GM21390 (cell line): ENCODE data around the gene SFT2D1.
A peak's percentile ranks its signal among the peaks of the same experiment; 100 is the strongest.

ENCODE experiments used
- ATAC-seq: cut with Tn5 transposase; IDR thresholded peaks from one replicate; pipeline ENCODE4 v1.9.1; 2021; ENCODE audit not compliant: unreplicated experiment

The SFT2D1 gene

DNA sequence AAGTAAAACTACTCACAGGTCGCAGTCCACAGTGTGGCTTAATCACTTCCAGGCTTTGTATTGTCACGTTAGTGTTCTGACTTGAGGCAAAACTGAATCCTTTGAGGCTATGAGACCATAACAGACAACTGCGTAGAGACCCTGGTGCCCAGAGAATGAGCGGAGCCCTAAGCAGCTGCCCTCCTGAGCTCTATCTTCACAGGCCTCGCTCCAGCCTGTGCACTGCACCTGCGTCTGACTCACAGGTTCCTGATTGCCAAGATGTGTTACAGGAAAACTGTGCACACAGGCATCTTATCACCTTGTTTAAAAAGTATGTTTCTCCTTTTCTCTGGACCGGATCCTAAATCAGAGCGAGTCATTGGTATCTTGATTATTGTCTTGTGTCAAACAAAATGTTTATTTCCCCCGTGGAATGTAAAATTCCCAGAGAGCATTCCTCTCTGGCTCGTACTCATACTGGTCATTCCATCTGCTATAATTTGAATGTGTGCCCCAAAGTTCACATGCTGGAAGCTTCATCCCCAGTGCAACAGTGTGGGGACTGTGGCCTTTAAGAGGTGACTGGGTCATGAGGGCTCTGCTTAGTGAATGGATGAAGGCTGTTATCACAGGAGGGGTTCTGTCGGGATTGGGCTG is 59.8 kb downstream of the SFT2D1 start:
- no peak for ATAC-seq

DNA sequence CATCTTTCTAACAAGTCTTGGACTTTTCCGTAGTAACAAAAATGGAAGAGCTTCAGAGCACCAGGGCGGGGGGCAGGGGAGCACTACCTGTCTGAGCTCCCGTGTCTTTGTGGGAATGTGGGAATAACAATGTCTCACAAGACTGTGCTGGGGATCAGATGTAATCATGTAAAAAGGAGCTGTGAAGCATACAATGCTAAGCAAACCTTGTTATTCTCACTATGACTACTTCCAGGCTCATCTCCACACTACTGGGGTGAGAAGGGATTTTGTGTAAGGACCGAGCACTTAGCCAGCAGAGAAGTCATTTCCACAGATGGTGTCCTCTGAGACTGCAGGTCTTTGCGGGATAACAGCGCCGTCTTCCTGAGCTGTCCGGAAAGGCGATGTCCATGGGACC is 61.2 kb downstream of the SFT2D1 start:
- ATAC-seq, result no peak

DNA sequence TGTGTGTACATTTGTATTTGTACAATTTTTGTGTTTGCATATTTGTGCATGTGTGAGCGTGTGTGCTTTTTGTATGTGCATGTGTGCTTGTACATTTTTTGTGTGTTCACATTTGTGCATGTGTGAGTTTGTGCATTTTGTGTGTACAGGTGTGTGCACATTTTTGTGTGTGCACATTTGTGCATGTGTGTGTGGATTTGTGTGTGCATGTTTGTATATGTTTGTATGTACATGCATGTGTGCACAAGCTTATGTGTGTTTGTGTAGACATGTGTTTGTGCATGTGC is 63.0 kb downstream of the SFT2D1 start:
- no peak for ATAC-seq

DNA sequence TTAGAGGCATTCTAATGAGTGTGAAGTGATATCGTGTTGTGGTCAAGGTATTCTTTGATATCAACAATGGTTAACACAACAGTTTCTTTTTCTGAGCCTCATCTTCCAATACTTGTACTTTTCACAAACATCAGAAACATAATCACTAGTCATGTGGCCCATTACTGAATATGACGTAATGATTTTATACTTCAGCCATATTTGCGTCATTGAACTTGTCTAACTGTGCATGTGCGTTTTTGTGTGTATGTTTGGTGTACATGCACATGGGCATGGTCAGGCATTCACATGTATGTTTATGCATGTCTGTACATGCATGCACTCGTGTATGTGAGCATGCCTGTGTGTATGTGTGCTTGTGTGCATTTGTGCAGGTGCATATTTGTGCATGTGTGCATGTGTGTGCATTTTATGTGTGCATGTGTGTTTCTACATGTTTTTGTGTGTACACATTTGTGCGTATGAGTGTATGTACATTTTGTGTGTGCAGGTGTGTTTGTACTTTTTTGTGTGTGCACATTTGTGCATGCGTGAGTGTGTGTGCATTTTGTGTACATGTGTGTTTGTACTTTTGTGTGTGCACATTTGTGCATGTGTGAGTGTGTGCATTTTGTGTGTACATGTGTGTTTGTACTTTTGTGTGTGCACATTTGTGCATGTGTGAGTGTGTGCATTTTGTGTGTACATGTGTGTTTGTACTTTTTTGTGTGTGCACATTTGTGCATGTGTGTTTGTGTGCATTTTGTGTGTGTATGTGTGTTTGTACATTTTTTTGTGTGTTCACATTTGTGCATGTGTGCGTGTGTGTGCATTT is 63.6 kb downstream of the SFT2D1 start:
- ATAC-seq, result no peak

DNA sequence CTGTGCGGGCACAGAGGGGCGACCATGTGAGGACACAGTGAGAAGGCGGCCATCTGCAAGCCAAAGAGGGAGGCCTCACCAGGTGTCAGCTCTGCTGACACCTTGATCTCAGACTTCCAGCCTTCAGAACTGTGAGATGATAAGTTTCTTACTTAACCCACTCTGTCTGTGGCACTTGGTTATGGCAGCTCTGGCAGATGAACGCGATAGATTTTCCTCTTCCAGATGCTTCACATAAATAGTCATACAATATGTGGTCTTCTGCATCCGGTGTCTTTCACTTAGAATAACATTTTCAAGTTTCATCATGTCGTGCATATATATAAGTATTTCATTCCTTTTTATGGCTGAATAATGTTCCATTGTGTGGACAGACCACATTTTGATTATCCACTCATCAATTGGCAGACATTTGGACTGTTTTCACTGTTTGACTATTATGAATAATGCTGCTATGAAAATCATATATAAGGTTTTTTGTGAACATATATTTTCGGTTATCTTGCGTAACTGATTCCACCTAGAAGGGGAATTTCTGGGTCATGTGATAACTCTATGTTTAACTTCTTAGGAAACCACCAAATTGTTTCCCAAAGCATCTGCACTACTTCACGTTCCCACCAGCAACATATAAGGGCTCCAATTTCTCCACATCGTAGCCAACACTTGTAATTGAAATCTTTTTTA is 64.3 kb downstream of the SFT2D1 start:
- ATAC-seq, result no peak

DNA sequence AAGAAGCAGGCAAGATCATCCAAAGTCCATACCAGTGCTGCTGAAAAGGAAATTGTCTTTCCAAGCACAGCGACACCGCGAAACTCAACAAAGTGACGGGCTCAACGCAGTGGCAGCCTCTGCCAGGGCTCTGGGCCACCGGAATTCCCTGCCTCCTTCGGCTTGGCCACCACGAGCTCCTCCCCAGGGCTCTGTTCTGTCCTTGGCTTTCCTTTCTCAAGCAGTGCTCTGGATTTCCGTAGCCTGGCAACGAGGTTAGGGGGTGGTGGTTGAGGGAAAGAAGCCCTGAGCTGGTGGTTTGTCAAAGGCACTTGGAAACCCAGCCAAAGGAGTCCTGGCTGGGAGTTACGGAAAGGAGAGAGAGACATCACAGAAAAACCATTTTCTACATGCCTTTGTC is 65.3 kb downstream of the SFT2D1 start:
- ATAC-seq, result no peak

DNA sequence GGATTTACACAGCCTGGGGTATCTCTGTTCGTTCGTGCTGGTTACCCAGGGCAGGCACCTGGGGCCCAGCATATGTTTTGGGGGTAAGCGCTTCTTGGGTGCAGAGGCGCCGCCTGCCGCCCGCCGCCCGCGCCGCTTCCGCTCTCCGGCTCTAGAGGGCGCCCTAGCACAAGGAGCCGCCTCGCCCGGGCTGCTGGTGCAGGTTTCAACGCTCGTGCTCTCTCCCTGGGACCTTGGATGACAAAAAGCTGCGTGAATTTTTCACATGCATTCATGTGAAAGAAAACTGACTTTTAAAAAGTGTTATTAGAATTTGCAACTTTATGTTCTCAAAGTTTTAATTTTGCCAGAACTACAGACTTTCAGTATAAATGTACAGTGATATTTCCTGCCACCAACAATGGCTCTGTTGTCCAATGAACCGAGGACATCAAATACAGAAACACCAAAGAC is 66.6 kb downstream of the SFT2D1 start:
- peak; percentile 94 for ATAC-seq

DNA sequence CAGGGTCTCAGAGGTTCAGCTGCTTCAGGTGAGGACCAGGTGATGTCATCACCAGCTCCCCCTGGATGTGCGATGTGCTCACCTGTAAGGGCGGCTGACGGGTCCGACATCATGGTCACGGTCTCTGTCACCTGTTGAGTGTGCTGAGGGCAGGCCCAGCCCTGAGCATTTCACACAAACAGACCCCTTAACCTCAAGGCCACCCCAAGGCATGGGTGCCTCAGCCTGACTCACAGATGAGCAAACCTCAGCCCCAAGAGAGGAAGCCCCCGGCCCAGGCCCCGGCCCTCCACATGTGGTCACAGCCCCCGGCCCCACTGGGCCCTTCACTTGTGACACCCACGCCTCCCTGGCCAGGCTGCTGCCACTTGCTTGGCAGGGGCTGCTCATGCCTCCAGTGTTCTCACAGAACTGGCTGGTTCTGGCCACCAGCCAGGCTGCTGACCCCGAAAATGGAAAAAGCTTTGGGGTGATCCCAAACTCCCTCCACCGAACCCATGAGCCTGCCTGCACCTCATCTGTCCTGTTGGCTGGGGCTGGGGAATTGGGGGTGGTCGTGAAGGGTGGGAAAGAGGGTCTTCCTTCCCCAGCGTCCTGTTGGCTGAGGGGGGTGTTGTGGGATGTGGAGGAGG is 67.5 kb downstream of the SFT2D1 start:
- ATAC-seq, result no peak

DNA sequence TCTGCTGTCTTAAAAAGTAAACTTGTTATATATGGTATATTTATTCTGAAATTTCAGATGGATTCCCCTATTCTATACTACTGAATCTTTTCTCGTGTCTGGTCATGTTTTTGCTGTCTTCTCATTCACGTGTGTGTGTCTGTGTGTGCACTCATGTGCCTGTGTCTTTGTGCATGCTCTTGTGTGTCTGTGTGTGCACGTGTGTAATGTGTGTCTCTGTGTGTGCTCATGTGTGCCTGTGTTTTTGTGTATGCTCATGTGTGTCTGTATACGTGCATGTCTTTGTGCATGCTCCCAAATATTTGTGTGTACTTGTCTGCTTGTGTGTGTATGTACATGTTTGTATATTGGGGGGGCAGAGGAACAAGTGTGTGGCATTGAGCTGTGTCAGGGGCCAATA is 68.2 kb downstream of the SFT2D1 start:
- ATAC-seq, result no peak

DNA sequence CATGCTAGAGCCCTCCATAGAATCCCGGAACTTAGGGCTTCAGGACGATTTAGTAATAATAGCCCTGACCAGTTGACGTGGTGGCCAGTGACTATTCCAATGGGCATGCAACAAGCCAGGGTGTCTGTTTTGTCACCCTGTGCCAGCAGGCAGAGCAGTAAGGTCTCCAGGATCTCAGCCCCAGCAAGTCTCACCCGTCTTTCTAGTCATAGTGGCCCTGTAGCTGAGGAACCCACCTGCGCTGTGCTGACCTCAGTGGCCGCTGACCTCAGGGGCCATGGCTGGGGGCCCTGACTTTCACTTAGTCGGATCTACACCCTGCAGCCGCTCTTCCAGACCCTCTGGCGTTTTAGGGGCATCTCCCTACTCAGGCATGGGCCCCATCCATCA is 71.0 kb downstream of the SFT2D1 start:
- no peak for ATAC-seq

DNA sequence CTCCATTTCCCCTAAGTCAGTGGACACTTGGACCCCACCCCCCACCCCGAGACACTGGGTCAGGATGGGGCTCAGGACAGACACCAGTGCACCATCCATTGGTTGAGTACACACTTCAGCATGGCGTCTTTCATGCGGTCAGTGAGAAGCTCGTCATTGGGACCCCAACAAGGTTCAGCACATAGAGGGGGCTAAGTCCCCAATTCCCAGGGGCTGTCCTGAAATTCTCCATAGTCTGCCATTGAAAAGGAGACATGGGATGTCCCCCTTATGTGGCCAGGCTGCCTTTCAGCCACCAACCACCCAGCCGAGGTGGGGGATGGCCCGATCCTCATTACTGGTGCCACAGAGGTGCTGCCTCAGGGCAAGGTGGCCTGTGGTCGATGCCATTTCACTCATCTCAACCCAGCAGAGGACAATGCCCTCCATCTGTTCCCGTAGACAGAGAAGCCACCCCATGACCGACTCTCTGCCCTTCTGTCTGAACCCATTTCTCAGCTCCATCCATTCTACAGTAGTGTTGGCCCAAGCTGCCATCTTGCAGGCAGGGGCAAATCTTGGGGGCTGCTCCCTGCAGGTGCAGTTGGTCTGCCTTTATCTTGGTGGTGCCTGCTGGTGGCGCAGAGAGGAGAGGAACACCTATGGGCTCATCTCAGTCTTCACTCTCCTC is 71.5 kb downstream of the SFT2D1 start:
- no peak for ATAC-seq
